PFSK-1 (cell line): ENCODE measurements around the gene ZCCHC14.

Experiments used
- FOXP2 ChIP-seq: optimal IDR thresholded peaks from 2 replicates; pipeline ENCODE3; 2011; ENCODE audit warnings: borderline replicate concordance, control low read depth, inconsistent platforms; ENCODE audit not compliant: insufficient read depth; ENCODE audit errors: extremely low read length, extremely low read depth
- POLR2AphosphoS5 ChIP-seq: IDR thresholded peaks from 2 replicates; pipeline ENCODE4 v1.6.1; 2012; ENCODE audit warnings: low read depth, mild to moderate bottlenecking, control low read depth, low read length, moderate library complexity
- SIN3A ChIP-seq: IDR thresholded peaks from 2 replicates; pipeline ENCODE4 v1.6.1; 2012; ENCODE audit warnings: mild to moderate bottlenecking, low read length, moderate library complexity, borderline replicate concordance; ENCODE audit not compliant: insufficient read depth
- TAF1 ChIP-seq: IDR thresholded peaks from 2 replicates; pipeline ENCODE4 v1.6.1; 2012; ENCODE audit warnings: low read length, control low read depth, borderline replicate concordance; ENCODE audit not compliant: insufficient read depth
- TF ChIP-seq, protein P1 (sequence below), 2 experiments: IDR thresholded peaks; 2 replicates each; pipeline versions ENCODE4 v1.6.1 to v1.8.0; 2011 to 2012; ENCODE audit warnings: low read depth in 2 of 2, low read length in 2 of 2, control low read depth in 1 of 2, inconsistent platforms in 1 of 2, mild to moderate bottlenecking in 1 of 2, moderate library complexity in 1 of 2; ENCODE audit not compliant: insufficient read depth in 1 of 2

Gene ZCCHC14

DNA sequence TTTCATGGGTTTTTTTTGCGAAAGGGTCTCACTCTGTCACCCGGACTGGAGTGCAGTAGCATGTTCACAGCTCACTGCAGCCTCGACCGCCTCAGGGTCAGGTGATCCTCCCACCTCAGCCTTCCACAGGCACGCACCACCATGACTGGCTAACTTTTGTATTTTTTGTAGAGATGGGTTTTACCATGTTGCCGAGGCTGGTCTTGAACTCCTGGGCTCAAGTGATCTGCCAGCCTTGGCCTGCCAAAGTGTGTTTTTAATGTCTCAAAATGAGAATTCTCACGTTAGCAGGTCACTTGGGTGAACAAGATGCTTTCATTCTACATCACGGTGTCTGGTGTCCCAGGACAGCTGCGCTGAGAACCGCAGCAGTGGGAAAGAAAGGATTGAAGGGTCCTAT lies 112.4 kb downstream of the ZCCHC14 start:
- TF ChIP-seq TAF1 (no peak), FOXP2 (no peak), POLR2AphosphoS5 (no peak), SIN3A (no peak)
- TF ChIP-seq, protein P1, sequence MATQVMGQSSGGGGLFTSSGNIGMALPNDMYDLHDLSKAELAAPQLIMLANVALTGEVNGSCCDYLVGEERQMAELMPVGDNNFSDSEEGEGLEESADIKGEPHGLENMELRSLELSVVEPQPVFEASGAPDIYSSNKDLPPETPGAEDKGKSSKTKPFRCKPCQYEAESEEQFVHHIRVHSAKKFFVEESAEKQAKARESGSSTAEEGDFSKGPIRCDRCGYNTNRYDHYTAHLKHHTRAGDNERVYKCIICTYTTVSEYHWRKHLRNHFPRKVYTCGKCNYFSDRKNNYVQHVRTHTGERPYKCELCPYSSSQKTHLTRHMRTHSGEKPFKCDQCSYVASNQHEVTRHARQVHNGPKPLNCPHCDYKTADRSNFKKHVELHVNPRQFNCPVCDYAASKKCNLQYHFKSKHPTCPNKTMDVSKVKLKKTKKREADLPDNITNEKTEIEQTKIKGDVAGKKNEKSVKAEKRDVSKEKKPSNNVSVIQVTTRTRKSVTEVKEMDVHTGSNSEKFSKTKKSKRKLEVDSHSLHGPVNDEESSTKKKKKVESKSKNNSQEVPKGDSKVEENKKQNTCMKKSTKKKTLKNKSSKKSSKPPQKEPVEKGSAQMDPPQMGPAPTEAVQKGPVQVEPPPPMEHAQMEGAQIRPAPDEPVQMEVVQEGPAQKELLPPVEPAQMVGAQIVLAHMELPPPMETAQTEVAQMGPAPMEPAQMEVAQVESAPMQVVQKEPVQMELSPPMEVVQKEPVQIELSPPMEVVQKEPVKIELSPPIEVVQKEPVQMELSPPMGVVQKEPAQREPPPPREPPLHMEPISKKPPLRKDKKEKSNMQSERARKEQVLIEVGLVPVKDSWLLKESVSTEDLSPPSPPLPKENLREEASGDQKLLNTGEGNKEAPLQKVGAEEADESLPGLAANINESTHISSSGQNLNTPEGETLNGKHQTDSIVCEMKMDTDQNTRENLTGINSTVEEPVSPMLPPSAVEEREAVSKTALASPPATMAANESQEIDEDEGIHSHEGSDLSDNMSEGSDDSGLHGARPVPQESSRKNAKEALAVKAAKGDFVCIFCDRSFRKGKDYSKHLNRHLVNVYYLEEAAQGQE (IDR thresholded peaks at IDR 0.05; ENCODE audit: insufficient read depth in 1 of 2, low read depth in 2 of 2, low read length in 2 of 2): no peak

DNA sequence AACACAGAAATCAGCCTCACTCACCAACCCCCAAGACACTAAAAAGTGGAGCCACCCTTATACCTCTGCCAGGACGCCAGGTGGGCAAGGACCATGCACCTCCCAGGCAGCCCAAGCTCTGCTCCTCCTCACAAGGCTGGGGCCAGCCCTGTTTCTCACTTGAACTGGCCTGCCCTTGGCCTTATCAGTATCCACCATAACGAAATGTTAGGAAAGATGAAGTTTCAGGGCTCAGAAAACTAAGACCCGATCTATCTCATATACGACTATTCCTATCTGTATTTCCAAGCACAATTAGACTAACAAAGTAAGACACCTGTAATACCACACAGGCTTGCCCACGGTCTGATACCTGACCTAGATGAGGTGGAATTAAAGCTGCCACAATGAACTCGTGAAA lies 116.2 kb downstream of the ZCCHC14 start:
- TF ChIP-seq TAF1: no peak
- TF ChIP-seq FOXP2: no peak
- TF ChIP-seq SIN3A: no peak
- TF ChIP-seq, protein P1 (IDR thresholded peaks at IDR 0.05; ENCODE audit: insufficient read depth in 1 of 2, low read depth in 2 of 2, low read length in 2 of 2): no peak
- no peak for TF ChIP-seq POLR2AphosphoS5

DNA sequence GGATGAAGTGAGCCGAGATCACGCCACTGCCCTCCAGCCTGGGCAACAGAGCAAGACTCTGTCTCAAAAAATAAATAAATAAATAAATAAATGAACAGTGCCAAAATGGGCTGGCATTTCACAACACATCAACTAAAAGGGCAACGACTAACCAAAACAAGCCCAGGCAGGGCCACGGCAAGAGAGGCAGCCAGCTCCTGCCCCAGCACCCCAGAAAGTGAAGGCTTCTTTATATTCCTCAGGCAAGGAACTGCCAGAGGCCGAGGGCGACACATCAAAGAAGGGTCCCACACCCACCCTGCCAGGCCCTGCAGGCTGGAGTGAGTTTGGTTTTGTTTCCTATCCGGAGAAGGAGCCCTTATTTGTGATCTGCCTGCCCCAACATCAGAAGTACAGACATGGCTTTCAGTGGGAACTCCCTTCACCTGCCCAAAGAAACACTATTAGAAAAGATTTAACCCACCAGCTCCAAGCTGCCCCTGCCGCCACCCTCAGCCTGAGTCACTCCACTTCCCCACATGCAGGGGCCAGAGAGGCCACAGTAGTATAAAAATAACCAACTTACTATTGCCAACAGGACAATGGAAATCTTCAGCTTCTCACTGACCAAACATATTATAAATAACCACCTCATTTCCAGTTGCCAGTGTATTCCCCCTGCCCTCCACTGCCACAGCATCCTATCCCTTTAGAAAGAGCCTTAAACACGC lies 117.2 kb downstream of the ZCCHC14 start:
- TF ChIP-seq POLR2AphosphoS5: no peak
- TF ChIP-seq, protein P1 (IDR thresholded peaks at IDR 0.05; ENCODE audit: insufficient read depth in 1 of 2, low read depth in 2 of 2, low read length in 2 of 2): no peak
- no peak for TF ChIP-seq SIN3A
- TF ChIP-seq FOXP2: no peak
- no peak for TF ChIP-seq TAF1

DNA sequence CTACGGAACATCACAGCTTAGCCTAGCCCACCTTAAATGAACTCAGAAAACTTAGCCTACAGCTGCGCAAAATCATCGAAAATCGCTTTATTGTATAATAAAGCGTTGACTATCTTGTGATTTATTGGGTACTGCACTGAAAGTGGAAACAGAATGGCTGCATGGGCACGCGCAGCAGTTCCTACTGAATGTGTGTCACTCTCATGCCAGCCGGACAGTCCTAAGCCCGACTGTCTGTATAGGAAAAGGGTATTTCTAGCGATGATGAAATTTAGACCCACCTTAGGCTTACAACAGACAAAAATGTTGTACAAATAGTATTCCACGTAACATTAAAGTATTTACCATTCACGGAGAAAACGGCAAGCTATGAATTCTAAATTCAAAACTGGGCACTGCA lies 118.5 kb downstream of the ZCCHC14 start:
- TF ChIP-seq SIN3A (no peak), POLR2AphosphoS5 (no peak), TAF1 (no peak), FOXP2 (no peak)
- TF ChIP-seq, protein P1 (IDR thresholded peaks at IDR 0.05; ENCODE audit: insufficient read depth in 1 of 2, low read depth in 2 of 2, low read length in 2 of 2): no peak
